Spleen (tissue), 11 donors: ENCODE results near the gene IL36RN. TPM values are rescaled to one million over a fixed set of nuclear protein-coding genes. Genes with fewer than 3 reads are reported as not detected.

Source experiments
- DNase-seq: peaks from one replicate; pipeline ENCODE4 v3.0.0-alpha.2; 2020
- H3K27ac ChIP-seq, 8 donors: fragments of 200-600 bp; sonication (generic) in 7 of 8; 1 replicate in 4 of 8; 2 replicates in 4 of 8; pipeline versions ENCODE4 v1.5.0 to v1.8.0; 2016 to 2021; ENCODE audit warnings: inconsistent platforms in 4 of 8, mild to moderate bottlenecking in 4 of 8, moderate library complexity in 1 of 8
- H3K27me3 ChIP-seq, 7 donors: fragments of 200-600 bp; sonication (generic) in 6 of 7; replicated peaks in 1 of 7; 1 replicate in 4 of 7; 2 replicates in 3 of 7; pipeline versions ENCODE4 v1.5.0 to v1.8.0; 2016 to 2021; ENCODE audit warnings: inconsistent platforms in 3 of 7, mild to moderate bottlenecking in 1 of 7
- H3K36me3 ChIP-seq, 6 donors: fragments of 200-600 bp; sonication (generic) in 5 of 6; 1 replicate in 4 of 6; 2 replicates in 2 of 6; pipeline versions ENCODE4 v1.5.0 to v1.8.0; 2016 to 2021; ENCODE audit warnings: inconsistent platforms in 2 of 6
- H3K4me1 ChIP-seq, 6 donors: fragments of 200-600 bp; sonication (generic) in 5 of 6; 1 replicate in 3 of 6; 2 replicates in 3 of 6; pipeline versions ENCODE4 v1.5.0 to v1.8.0; 2016 to 2021; ENCODE audit warnings: inconsistent platforms in 3 of 6
- H3K4me3 ChIP-seq, 8 donors: fragments of 200-600 bp; sonication (generic) in 7 of 8; 1 replicate in 4 of 8; 2 replicates in 4 of 8; pipeline versions ENCODE4 v1.5.0 to v1.8.0; 2016 to 2021; ENCODE audit warnings: inconsistent platforms in 4 of 8, mild to moderate bottlenecking in 4 of 8, moderate library complexity in 2 of 8
- H3K9me3 ChIP-seq, 8 donors: fragments of 200-600 bp; sonication (generic) in 7 of 8; 1 replicate in 4 of 8; 2 replicates in 4 of 8; pipeline versions ENCODE4 v1.5.0 to v1.8.0; 2016 to 2021; ENCODE audit warnings: inconsistent platforms in 4 of 8
- POLR2A ChIP-seq, 3 donors: fragments of 450-650 bp; IDR thresholded peaks; one replicate each; pipeline ENCODE4 v1.5.1; 2017; ENCODE audit warnings: antibody characterized with exemption in 3 of 3, mild to moderate bottlenecking in 1 of 3
- POLR2AphosphoS5 ChIP-seq, 3 donors: sonication (generic); formaldehyde crosslinking; IDR thresholded peaks; one replicate each; pipeline ENCODE4 v1.5.1; 2017; ENCODE audit warnings: antibody characterized with exemption in 3 of 3
- WGBS, 5 donors: extraction: QIAGEN DNeasy Blood & Tissue Kit in 3 of 5; methylation state at CpG; one replicate each; pipeline versions ENCODE4 v1.1.5 to v1.1.7; 2013 to 2018; 5-methylcytosine and 5-hydroxymethylcytosine counted together
- intact Hi-C: fragments of 100-400 bp; cut with DNase I; formaldehyde crosslinking; loops from one replicate; pipeline ENCODE4 v1.15.0; 2023; ENCODE audit warnings: low total_unique reads
- polyA plus RNA-seq, 3 donors: library from polyadenylated mRNA; stranded (reverse); fragments of 200-250 nt; gene quantifications; one replicate each; pipeline ENCODE4 v1.2.1, GENCODE V29; 2013
- total RNA-seq, 7 donors: library from RNA; depleted of rRNA in 3 of 7; stranded (reverse); fragments of >200 nt in 3 of 7; fragmentation: NEBNext Ultra II Directional in 4 of 7; extraction: Animal tissue kit (Norgen Biotek cat#: 25700) in 4 of 7; gene quantifications; one replicate each; pipeline versions ENCODE4 v1.1.0 to v1.2.1, GENCODE V29; 2016 to 2021
- TF ChIP-seq, protein P1 (sequence below), 11 experiments: fragments of 200-600 bp in 7 of 11; fragments of 450-650 bp in 4 of 11; sonication (generic) in 4 of 11; IDR thresholded peaks in 8 of 11; conservative IDR thresholded peaks in 3 of 11; 1 replicate in 7 of 11; 2 replicates in 4 of 11; pipeline versions ENCODE4 v1.4.0 to v1.8.0; 2016 to 2021; ENCODE audit warnings: antibody characterized with exemption in 11 of 11, inconsistent platforms in 4 of 11, mild to moderate bottlenecking in 1 of 11
- donor health status: healthy with polysubstance abuse.
- donor health status: DM: no; HTN: no; CAD: no; lungs with moderate emphysema.
- donor health status: DM: no; HTN: no; CAD: no.
- donor health status: Bipolar disorder and iron deficiency.
- donor health status: healthy.
- donor health status: DM: no; HTN: no; CAD: no.
- donor health status: DM: yes; HTN: yes; CAD: no.

IL36RN gene
- total and polyA plus RNA-seq, 10 donors = not detected

DNA sequence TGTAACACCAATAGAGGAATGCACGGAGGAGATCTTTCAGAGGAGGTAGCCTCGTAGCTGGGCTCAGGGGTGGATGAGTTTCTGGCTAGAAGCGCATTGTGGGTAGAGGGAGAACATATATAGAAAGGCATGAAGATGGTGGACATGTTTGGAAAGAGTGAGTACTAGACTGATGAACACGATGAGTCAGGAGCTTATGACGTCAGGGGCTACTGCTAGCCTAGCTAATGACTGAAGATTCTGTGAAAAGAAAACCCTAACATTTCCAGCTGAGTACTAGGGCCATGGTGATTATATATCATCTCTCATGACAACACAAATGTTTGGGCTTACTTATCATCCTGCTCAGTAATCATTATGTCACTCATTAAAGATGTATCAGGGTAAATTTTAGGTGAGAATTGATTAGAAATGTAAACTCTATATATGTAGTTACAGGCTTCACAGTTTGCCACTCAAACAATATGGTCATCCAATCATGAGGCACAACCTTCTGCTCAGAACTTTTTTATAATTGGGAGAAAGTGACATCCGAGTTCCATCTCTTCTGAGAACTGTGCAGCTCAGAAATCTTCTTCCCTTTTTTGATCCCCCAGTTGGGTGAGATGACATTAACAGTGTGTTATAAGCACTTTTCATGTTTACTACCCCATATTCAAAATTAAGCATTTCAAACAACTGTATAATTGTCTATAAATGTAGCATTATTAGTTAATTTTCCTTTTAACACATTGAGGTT lies 46.2 kb downstream of the IL36RN start:
- Histone ChIP-seq H3K27me3 (peaks cover 0 to 4% (median 0%) of the 10 kb centered on the region in 7 donors), H3K36me3 (no peaks in the 10 kb centered on the region), H3K4me3 (no peak overlapping the region), H3K9me3 (peaks cover 0 to 15% (median 0%) of the 10 kb centered on the region in 8 donors), H3K4me1 (no peaks in the 10 kb centered on the region), H3K27ac (no peak overlapping the region)
- 72 to 86% (median 80%) methylated on average over 6 of the region's 6 CpGs for WGBS, 5 donors
- TF ChIP-seq, protein P1, sequence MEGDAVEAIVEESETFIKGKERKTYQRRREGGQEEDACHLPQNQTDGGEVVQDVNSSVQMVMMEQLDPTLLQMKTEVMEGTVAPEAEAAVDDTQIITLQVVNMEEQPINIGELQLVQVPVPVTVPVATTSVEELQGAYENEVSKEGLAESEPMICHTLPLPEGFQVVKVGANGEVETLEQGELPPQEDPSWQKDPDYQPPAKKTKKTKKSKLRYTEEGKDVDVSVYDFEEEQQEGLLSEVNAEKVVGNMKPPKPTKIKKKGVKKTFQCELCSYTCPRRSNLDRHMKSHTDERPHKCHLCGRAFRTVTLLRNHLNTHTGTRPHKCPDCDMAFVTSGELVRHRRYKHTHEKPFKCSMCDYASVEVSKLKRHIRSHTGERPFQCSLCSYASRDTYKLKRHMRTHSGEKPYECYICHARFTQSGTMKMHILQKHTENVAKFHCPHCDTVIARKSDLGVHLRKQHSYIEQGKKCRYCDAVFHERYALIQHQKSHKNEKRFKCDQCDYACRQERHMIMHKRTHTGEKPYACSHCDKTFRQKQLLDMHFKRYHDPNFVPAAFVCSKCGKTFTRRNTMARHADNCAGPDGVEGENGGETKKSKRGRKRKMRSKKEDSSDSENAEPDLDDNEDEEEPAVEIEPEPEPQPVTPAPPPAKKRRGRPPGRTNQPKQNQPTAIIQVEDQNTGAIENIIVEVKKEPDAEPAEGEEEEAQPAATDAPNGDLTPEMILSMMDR (IDR thresholded peaks at IDR 0.05 in 8 of 11, conservative IDR thresholded peaks at IDR 0.05 in 3 of 11) = no peak
- TF ChIP-seq POLR2A (IDR thresholded peaks at IDR 0.05) (no peak), POLR2AphosphoS5 (IDR thresholded peaks at IDR 0.05) (no peak)
- DNase-seq = no peak
- intact Hi-C loops = no loop called here

DNA sequence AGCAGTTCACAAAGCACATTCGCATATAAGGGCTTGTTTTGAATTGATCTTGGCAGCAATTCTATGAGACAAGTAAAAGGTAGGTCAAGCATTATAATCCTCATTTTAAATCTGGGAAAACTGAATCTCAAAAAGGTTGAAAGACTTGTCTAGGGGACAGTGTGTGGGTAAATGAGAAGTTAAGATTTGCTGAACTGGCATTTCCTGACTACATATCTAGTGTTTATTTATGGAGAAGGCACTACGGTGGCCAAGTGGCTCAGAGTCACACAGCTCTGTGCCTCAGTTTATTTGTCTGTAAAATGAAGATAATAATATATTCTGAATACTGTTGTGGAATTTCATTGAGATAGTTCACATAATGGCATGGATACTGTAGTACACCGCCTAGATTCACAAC lies 52.1 kb downstream of the IL36RN start:
- WGBS, 5 donors = 72 to 78% (median 75%) methylated on average over 3 of the region's 3 CpGs
- TF ChIP-seq, protein P1 (IDR thresholded peaks at IDR 0.05 in 8 of 11, conservative IDR thresholded peaks at IDR 0.05 in 3 of 11) = no peak
- no peak for TF ChIP-seq POLR2A (IDR thresholded peaks at IDR 0.05)
- TF ChIP-seq POLR2AphosphoS5 (IDR thresholded peaks at IDR 0.05) = no peak
- no peak for DNase-seq
- H3K4me1 ChIP-seq = peaks cover 0 to 40% (median 12%) of the 10 kb centered on the region in 6 donors
- H3K27ac ChIP-seq = peak overlapping the region in 3 of 8 donors; percentile 9 to 76 (median 66)
- H3K27me3 ChIP-seq = peaks cover 0 to 4% (median 0%) of the 10 kb centered on the region in 7 donors
- intact Hi-C loops = no loop called here
- H3K9me3 ChIP-seq = no peaks in the 10 kb centered on the region
- no peaks in the 10 kb centered on the region for H3K36me3 ChIP-seq
- no peak overlapping the region for H3K4me3 ChIP-seq

DNA sequence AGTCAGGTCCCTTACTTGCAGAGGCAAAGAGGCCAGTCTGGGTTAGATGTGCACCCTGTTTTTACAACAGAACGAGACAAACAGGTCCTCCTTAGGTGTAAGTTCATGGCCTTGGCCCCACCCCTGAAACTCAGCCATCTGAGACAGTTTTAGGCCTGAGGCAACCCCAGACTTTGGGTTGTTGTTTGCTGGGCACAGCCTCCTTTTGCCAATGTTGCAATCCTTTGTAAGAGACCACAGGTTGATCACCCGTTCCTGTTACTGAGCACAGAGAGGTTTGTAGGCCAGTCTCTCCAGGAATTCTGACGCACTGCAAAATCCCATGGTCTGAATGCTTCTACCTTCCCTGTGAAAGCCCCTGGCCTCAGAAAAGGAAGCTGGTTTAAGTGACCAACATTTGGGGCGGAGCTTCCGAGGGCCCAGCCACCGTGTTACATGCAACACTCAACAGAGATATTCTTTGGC lies 52.9 kb downstream of the IL36RN start:
- WGBS, 5 donors = 38 to 64% (median 45%) methylated on average over 6 of the region's 6 CpGs
- intact Hi-C loops = no loop called here

DNA sequence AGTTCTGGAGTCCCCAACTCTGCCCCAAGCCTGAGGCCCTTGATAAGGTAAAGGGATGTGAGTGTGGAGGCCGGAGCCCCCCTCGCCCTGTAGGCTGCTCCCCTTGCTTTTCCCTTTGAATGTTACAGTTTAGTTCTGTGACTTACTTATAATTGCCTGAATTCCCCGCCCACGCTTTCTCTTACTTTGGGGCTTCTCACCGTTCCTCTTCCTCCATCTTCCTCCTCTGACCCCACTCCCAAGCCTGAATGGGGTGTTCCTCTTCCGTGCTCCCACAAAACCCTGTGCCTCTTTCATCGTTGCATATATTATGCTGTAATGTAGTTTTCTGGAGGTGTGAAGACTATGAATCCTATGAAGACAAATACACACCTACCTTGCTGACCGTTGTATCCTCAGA lies 53.4 kb downstream of the IL36RN start:
- peaks cover 7 to 51% (median 20%) of the 10 kb centered on the region in 6 donors for H3K4me1 ChIP-seq
- 66 to 80% (median 77%) methylated on average over 8 of the region's 8 CpGs for WGBS, 5 donors
- peak overlapping the region in 1 of 8 donors; percentile 16 for H3K4me3 ChIP-seq
- peak overlapping the region in 5 of 8 donors; percentile 9 to 76 (median 26) for H3K27ac ChIP-seq
- TF ChIP-seq POLR2AphosphoS5 (IDR thresholded peaks at IDR 0.05) (no peak), POLR2A (IDR thresholded peaks at IDR 0.05) (no peak)
- TF ChIP-seq, protein P1 (IDR thresholded peaks at IDR 0.05 in 8 of 11, conservative IDR thresholded peaks at IDR 0.05 in 3 of 11) = no peak
- H3K9me3 ChIP-seq = no peaks in the 10 kb centered on the region
- H3K27me3 ChIP-seq = peaks cover 0 to 2% (median 0%) of the 10 kb centered on the region in 7 donors
- intact Hi-C loops = no loop called here
- no peaks in the 10 kb centered on the region for H3K36me3 ChIP-seq
- no peak for DNase-seq

More for the DNA sequence above, 52.9 kb downstream of the IL36RN start:
- H3K36me3 ChIP-seq = no peaks in the 10 kb centered on the region
- no peak for DNase-seq
- H3K4me3 ChIP-seq = peak overlapping the region in 1 of 8 donors; percentile 16
- H3K27ac ChIP-seq = peak overlapping the region in 4 of 8 donors; percentile 9 to 76 (median 46)
- peak in 1 of 3 donors; percentile 25 for TF ChIP-seq POLR2AphosphoS5 (IDR thresholded peaks at IDR 0.05)
- TF ChIP-seq, protein P1 (IDR thresholded peaks at IDR 0.05 in 8 of 11, conservative IDR thresholded peaks at IDR 0.05 in 3 of 11) = no peak
- H3K4me1 ChIP-seq = peaks cover 6 to 47% (median 20%) of the 10 kb centered on the region in 6 donors
- peaks cover 0 to 4% (median 0%) of the 10 kb centered on the region in 7 donors for H3K27me3 ChIP-seq
- H3K9me3 ChIP-seq = no peaks in the 10 kb centered on the region
